ENCODE data around the gene KIRREL3.
A peak's percentile ranks its signal among the peaks of the same experiment; 100 is the strongest.

Gene KIRREL3

DNA sequence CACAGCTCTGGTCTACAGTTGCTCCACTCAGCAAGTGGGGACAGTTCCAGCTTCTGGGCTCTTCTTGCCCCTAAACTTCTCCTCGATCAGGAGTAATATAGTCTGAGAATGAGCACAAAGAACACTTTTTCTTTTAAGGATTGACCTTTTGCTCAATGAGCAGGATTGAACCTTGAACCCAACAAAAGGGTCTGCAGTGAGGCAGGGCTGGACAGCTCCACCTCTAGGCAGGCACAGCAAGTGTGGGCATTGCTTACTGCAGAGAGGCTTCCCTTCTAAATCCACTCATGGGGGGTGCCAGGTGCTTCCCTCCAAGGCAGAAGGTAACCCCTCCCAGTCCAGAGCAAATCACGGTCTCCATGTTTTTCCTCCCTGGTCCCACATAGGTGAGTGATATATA lies 365.6 kb downstream of the KIRREL3 start:
- no peak for DNase-seq (ENCODE audit: low read depth)

DNA sequence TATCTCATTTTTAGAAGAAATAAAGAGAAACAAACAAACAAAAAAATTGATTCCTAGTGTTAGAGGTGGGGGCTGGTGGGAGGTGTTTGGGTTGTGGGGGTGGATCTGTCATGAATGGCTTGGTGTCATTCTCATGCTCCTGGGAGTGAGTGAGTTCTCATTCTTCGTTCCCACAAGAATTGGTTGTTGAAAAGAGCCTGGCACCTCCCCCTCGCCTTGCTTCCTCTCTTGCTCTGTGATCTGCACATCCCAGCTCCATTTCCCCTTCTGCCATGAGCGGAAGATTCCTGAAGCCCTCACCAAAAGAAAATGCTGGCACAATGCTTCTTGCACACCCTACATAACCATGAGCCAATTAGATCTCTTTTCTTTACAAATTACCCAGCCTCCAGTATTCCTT lies 367.2 kb downstream of the KIRREL3 start:
- DNase-seq (ENCODE audit: low read depth) = no peak

DNA sequence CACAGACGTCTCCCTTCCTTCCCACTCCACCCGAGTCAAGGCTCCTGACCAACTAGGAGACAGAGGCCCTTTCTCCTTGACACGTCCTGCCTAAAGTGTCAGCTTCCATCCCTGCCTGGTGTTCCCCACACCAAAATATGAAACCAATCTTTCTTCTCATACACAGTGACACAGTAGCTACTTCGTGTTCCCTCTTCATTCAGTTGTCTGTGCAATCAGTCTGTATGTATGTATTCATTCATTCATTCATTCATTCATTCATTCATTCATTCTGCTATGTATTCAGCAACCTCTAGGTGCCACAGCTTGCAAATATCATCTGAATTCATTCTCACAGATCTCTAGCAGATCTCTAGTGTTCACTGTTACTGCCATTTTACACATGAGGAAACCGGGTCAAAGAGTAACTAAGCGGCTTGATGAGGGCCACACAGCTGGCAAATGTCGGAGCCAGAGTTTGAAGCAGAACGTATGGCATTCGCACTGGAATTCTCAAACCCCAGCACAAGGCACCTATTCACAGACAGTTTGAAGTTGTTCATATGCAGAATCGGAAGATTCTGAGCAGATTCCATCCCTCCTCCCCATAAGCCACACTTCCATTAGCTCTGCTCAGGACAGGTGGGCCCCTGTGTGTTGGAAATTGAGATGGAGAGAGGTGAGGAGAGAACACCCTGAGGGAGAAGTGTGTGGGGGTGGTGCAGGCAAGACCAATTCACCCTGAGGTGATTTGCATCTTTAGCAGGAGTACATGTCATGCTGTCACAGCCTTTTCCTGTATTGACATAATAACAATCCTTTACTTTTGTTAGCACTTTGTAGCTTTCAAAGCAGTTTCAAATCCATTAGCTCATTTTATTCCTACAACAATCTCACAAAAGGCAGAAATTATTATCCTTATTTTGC lies 369.4 kb downstream of the KIRREL3 start:
- no peak for DNase-seq (ENCODE audit: low read depth)

DNA sequence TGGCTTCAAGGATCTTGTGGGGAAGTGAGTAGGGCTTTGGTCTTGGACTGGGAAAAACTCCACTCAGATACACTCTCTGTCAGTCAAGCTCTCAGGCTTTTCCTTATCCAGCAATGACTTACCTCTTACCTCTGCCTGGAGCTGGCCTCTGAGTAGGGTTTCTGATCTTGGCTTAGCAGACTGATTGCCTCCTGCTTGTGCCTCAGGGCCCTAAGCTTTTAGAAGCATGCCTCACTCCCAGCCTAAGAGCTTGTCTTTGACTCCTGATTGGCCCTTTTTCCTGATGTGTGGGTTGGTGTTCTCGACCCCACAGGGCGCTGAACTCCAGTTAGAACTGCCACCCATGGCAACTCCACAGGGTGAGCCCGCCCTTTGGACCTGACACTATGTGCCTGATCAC lies 370.1 kb downstream of the KIRREL3 start:
- DNase-seq (ENCODE audit: low read depth) = no peak

DNA sequence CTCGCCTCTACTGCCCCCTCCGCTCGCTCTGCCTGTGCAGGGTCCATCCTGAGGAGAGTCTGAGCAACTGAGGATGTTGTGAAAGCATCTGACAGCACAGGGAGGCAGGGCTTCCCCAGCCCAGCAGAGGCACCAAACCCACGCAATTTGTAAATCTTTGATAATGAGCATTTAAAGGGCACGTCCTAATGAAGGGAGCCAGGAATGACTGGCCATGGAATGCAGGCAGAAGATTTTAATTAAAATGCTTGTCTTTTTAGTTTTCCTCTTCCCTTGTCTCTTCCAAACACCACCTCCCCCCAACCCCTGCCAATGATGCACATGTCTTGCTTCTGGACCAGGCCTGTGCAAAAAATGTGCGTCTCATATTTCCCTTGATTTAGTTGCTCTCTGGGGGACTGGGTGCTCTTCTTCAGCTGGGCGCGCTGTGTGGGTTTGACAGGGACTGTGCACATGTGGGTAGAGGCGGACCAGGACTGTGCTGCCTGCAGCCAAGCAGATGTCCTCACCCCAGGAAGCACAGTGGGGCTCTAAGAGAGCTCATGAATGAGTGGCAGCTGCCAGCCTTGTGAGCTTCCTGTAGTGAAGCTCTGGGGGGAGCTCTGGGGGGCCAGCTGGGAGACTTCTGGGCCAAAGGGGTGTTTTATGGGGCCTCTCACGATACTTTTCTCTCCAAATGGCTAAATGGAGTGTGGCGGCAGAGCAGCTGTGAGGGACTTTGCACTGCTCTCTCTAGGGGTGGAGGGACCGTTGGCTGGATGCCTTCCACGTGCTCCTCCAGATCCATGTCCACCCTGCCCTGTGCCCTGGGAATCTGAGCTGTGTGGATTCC lies 371.6 kb downstream of the KIRREL3 start:
- peak; percentile 42 for DNase-seq (ENCODE audit: low read depth)

DNA sequence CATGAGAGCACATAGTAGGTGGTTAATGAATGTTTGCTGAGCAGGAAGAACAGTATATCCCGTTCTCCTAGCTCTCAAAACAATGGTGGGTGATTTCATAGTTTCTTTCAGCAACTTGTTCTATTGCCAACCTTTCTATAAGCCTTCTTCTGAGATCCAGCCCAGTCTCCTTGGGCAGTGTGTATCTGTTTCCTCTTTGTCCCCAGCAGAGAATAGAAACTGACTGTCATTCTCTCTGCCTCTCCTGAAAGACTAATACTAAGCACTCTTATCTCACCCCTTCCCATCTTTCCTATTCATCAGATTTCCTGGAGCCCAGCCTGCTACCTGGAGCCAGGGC lies 372.1 kb downstream of the KIRREL3 start:
- no peak for DNase-seq (ENCODE audit: low read depth)

DNA sequence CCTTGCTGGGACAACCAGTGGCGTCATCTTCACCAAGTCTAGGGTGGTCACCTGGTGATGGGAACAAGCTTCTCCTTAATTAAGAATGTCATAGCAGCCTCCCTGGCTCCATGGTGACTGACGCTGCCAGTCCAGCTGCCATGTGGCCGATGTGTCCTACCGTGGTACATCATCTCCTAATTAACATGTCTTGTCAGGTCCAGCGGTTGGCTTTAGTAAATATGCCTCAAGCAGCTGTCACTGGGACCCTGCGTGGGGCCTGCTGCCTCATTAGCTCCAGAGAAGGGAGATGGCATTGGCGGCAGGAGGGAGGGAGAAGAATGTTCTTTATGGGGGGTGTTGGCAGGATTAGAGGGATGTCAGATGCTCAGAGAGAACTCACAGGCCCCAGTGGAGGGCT lies 373.1 kb downstream of the KIRREL3 start:
- DNase-seq (ENCODE audit: low read depth) = no peak

DNA sequence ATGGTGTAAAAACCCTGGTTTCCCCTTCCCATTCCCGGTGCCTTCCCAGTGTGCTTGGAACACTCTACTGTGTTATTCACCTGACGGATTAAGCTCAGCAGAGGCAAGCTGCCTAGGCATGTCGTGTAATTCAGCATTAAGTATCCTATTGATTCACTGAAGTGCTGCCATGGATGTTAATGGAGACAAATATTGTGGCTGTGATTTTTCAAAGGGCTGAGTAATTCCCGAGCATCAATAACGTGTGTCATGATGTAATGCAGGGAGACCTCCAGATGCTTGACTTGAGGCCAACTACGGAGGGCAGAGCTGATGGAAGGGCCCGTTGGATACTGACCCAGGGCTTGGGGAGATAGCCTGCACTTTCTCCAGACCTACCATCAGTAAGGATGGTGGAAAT lies 376.1 kb downstream of the KIRREL3 start:
- DNase-seq (ENCODE audit: low read depth) = no peak

DNA sequence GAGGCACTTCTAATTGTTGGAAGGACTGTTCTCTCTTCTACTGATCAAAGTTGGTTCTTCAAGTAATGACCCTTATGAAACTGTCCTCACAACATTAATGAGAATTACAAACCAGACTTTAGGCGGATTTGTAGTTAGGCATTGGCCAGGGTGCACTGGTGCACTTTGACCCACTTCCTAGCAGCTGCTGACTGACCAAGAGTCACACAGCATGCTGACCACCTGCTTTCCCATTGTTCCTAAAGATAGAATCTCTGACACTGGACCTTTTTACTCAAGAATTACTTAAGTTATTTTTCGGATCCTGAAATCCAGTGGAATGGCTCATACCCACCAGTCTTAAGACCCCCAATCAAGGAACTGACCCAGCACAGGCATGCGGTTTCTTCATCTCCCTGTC lies 381.1 kb downstream of the KIRREL3 start:
- no peak for DNase-seq (ENCODE audit: low read depth)

DNA sequence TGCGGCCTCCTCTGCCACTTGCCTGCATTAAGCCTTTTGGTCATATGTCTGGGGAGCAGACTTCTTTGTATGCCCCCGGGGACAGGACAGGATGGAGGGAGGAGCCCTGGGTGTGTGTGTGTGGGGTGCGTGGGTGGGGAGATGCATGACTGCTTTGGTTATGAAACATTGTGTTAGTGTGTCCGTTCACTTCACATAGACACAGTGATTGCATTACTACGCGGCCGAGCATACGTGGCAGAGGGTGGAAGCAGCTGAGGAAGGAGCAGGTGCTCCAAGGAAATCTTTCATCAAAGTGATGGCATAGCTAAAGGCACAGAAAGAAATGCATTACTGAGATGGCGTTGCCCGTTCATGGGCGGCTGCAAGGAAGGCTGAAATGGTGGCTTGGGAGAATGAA lies 384.7 kb downstream of the KIRREL3 start:
- no peak for DNase-seq (ENCODE audit: low read depth)

DNA sequence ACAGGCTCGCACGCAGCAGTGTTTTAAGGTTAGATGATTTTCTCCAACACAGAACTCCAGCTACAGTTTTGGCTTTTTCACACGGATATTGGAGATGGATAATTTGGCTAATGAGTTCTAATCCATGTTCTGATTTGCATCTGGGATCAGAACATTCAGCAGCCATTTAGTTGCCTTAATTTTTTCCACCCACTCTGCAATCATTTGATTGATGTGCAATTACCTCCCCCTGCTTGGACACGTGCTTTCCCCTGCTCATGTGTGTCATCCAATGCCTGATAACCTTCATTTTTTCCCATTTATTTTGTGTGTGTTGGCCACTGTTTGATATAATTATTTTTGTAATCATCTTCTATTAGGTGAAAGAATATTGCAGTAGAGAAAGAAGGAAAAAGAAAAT lies 387.3 kb downstream of the KIRREL3 start:
- DNase-seq (ENCODE audit: low read depth) = no peak

DNA sequence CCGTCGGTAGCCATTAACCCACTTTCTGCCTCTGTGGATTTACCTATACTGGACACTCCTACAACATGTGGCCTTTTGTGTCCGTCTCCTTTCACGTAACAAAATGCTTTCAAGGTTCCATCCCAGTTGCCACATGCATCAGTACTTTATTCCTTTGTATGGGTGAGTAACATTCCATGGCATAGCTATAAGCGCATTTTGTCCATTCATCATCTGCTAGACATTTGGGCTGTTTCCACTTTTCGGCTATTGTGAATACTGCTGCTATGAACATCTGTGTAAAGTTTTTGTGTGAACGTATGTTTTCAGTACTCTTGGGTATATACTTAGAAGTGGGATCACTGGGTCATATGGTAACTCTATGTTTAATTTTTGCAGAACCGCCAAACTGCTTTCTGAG lies 387.9 kb downstream of the KIRREL3 start:
- no peak for DNase-seq (ENCODE audit: low read depth)

DNA sequence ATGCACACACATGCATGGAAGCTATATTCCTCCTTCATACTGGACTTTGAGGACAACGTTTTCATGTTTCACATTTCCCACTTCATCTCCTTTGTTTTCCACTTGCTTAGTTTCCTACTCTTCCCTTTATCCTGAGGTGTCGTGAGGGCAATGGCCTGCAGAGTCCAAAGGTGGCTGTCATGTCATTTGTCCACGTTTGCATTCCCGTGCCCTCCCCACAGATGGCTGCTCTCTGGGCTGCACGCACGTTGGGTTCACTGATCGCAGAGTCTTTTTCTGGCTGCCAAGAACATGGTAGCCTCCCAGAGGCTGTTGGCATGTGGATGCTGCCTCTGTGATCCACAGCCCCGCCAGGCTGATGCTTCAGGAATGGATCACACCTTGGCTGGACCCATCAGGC lies 389.1 kb downstream of the KIRREL3 start:
- no peak for DNase-seq (ENCODE audit: low read depth)

DNA sequence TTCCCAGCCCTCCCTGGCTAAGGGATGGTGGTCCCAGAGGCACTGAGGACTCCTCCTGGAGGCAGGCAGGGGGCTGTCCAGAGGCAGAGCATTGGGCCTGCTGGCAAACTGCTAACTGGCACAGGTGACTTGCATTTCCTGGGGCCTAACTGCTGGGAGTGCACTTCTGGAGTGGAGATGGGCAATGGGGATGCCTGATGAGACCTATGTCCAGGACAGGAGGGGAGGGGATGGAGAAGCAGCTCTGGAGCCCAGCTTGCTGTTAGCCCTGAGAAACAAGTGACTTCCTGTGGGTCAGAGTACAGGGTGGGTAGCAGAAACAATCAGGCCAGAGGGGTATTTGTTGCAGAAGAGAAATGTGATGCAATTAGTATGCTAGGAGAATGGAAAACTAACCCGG lies 391.9 kb downstream of the KIRREL3 start:
- DNase-seq (ENCODE audit: low read depth) = no peak

DNA sequence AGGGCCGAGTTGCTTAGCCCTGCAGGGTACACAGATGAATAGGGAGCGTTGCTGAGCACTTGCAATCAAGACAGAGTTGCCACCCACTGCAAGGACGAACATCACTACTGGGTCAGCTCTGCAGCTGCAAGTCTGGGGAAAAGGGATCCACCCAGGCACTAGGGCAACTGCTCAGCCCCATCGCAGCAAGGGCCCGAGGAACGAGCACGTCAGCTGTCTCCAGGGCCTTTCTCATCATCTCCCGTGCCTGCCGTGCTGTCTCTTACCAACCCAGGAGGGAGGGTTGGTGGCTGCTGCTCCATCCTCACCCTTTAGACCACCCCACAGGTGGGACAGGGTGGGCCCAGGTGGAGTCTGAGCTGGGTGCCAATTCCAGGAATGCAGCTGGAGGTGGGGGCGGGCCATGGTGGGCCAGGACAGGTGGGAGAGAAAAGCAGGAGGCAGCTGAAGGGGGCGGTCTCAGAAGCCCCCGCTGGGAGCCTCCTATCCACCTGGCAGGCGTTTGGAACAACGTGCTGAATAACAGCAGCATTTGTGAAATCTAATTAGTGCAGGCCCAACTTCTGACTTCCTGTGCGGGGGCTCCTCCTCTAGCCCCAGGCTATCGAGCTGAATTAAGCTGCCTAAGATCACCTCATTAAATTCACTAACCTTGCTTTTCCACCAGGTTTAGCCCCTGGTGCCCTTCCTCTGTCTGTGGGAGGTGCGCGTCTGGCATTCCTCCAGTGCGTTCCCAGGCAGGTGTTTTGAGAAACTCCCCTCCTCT lies 392.6 kb downstream of the KIRREL3 start:
- DNase-seq (ENCODE audit: low read depth) = no peak

DNA sequence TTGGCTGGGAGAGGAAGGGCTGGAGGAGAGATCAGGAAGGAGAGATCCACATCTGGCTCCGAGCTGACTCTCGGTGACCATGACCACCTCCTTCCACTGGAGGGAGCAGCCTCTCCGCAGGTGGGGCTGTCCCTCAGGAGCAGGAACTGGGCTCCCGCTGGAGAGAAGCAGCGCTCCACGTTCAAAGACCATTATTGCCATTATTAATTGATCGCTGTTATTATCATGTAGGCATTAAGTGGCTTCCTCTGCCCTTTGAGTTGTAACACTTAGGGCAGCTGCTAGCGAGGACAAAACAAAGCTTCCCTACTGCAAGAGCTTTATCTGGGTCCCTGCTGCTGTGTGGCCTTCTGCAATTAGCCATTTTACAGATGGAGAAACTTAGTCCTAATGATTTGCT lies 393.2 kb downstream of the KIRREL3 start:
- DNase-seq (ENCODE audit: low read depth) = peak; percentile 1

DNA sequence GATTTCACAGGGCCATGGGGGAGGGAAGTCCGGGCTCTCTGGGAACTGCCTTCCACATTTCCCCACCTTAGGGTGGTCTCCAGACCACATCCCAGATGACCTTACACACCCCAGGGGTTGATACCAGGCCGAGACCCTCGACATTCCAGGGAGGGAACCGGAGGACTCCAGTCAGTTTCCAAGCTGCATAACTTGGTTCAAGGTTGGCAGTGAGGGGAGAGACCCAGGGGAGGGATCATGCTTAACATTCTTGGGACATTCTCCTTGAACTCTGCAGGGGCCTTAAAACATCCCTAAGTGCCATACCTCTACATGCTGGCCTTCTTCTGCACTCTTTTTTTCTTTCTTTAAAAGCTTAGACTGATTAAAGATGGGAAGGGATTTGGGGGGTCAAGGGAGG lies 394.1 kb downstream of the KIRREL3 start:
- no peak for DNase-seq (ENCODE audit: low read depth)

DNA sequence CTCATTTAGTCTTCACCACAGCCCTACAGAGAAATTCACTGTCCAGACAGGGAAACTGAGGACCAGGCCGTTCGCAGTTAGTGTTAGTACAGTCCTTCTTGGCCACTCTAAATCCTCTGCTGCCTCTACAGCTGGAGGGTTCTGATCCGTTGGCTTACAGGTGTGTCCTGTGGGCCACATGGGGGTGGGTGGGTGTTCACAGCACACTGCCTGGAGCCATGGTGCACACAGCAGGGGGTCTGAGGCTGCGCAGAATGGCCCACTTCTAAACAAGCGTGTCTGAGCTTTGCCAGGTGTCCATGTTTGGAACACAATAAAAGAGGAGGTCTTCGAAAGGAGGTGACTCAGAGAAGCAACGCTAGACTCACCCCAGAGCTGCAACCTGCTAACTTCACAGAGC lies 396.1 kb downstream of the KIRREL3 start:
- no peak for DNase-seq (ENCODE audit: low read depth)

DNA sequence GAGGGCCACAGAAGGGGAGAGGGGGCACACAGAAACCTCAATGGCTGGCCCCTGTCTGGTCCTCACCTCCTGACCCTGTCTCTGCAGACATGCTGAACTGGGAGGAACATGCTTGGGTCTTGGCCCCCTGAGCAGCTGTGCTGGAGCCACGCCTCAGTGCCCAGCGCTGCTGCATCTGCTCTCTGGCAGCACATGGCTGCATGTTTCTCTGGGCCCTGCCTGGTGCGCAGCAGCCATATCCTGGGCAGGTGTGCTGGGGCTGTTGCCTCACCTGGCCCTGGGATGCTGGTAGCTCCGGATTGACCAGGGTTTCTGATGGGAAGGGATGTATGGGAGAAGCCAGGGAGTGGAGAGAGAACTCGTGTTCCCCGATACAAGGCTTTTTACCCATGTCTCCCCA lies 397.1 kb downstream of the KIRREL3 start:
- no peak for DNase-seq (ENCODE audit: low read depth)

DNA sequence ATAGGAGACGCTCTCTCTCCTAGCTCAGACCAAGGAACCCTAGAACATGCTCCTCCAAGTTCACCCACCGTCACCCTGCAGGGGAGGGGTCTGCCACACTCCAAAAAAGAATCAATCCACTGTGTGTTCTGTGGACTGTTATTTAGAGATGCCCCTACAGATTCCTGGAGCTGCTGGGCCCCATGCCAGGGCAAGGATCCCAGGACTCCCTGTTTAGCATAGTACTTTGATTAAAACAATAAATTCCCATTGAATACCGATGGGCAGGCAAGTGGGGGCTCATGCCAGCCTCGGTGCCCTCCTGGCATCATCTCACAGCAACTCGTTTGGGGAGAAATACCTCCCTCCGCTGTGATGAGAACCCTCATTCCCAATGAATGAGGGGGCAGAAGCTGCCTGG lies 397.6 kb downstream of the KIRREL3 start:
- no peak for DNase-seq (ENCODE audit: low read depth)

DNA sequence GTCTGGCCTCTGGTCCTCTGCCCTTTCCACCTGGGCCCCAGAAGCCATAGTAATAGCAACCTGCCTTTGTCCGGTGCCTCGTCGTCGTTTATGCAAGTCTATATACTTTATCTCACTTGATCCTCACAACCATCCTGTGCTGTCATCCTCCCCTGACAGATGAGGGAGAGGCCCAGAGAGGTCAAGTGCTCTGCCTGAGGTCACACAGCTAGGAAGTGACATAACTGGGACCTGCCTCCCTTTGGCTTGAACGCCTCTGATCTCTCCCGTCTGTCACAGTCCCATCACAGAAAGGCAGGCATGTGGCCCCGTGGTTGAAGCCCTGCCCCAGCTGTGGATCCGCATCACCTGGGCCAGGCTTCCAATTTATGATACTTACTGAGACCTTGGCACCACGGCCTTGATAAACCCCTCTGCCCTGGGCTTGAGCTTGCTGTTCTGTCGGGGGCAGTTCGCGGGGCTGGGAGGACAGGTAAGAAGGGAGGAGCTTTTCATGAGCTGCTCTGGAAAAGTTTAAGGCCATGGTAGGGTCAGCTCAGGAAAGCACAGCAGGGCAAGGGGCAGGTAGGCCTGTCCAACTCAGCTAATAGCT lies 398.1 kb downstream of the KIRREL3 start:
- DNase-seq (ENCODE audit: low read depth) = no peak

DNA sequence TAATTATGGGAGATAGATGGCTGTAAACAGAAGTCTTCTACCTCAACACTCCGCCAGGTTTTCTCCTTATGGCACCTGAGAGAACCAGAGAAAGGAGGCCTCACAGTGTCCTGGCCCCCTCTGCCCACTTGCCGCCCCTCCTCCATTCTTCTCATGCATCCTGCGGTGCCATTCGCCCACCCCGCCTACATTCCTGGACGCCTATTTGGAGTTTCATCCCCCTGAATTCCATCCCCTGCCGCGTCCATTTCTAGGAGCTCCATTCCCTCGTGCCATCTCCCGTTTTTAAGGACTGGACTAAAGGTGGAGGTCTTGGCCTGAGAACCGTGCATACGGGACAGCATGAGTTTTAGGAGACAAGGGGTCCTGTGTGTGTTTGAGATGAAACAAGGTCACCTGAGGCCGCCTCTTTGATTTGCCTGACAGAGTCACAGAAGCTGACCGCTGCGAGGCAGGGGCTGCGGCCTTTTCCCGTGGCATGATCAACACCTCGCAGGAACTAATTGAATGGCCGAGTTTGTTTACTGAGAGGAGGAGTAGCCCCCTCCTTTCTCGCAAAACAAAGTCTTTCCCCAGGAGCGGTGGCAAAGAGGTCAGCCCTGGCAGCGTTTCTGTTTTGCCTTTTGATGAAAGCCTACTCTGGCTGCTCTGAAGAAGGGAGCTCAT lies 398.9 kb downstream of the KIRREL3 start:
- no peak for DNase-seq (ENCODE audit: low read depth)

All from HS-5 (cell line).